Measurements from ENCODE around the gene ZNF93. TPM values are rescaled to one million over a fixed set of nuclear protein-coding genes. Genes with fewer than 3 reads are reported as not detected.
A peak's percentile ranks its signal among the peaks of the same experiment; 100 is the strongest.
"Not testable (repeated sequence)": the region's sequence is repeated elsewhere in the genome, so short reads cannot be mapped to it uniquely, and the experiment has no call there.

Gene ZNF93
- total RNA-seq, 1 experiment from 2014 or later, result 34.8 TPM

DNA sequence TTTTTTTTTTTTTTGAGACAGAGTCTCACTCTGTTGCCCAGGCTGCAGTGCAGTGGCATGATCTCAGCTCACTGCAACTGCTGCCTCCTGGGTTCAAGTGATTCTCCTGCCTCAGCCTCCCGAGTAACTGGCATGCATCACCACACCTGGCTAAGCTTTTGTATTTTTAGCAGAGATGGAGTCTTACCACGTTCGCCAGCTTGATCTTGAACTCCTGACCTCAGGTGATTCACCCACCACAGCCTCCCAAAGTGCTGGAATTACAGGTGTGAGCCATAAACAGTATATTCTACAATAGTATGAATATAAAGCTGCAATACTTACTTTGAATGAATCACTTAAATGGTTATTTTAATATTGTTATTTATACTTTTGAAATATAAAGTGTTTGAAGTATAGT, 6.8 kb downstream of the ZNF93 start:
- H3K36me3 ChIP-seq, result peaks cover 71% of the 10 kb centered on the region
- not testable (repeated sequence) for H3K27ac ChIP-seq, H3K4me3 ChIP-seq, DNase-seq, H3K27me3 ChIP-seq, H3K4me1 ChIP-seq
- peaks cover 35% of the 10 kb centered on the region for H3K9me3 ChIP-seq (replicated peaks)

DNA sequence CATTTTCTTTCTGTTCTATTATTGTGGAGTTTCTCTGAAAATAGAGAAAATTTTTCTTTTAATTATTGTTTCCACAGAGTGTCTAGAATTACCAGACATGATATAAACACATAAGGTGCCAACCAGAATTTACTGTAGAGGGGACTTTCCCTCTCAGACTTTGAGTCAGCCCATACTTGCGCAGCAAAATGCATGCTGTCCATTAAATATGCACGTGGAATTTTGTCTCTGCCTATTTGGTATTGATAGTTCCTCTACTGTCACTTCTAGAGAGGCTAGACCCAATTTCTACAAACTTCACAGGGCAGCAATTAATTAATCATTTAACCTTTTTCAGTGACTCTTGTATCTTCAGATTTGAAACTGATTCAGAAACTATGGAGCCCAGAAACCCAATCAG, 8.9 kb downstream of the ZNF93 start:
- H3K27ac ChIP-seq, result no peak overlapping the region
- no peak overlapping the region for H3K4me3 ChIP-seq
- DNase-seq, result no peak

DNA sequence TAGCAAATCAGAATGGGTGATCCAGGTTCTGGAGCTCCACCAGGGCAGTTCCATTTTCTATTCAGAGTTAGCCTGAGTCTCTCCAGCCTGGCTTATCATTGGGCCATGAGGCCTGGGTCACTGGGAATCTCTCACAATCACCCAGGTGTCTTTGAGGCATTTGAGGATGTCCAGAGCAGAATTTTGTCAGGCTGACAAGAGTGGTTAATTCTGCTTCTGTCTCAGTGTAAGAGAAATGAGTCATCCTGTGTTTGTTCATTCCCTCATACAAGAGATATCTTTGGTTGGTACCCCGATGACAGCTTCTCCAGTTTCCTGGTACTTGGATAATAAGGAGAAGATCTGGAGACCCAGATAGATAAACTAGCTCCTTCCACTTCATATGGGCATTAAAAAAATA, 10.4 kb downstream of the ZNF93 start:
- H3K4me3 ChIP-seq, result no peak overlapping the region
- H3K9me3 ChIP-seq (replicated peaks), result peaks cover 33% of the 10 kb centered on the region
- no peak overlapping the region for H3K27ac ChIP-seq
- no peak for DNase-seq
- H3K36me3 ChIP-seq, result peaks cover 80% of the 10 kb centered on the region
- no peaks in the 10 kb centered on the region for H3K27me3 ChIP-seq
- H3K4me1 ChIP-seq, result no peaks in the 10 kb centered on the region

More for the DNA sequence above, 8.9 kb downstream of the ZNF93 start:
- Histone ChIP-seq H3K36me3 (peaks cover 72% of the 10 kb centered on the region), H3K27me3 (no peaks in the 10 kb centered on the region), H3K9me3 (replicated peaks) (peaks cover 32% of the 10 kb centered on the region), H3K4me1 (no peaks in the 10 kb centered on the region)

GRCh38 chr19:19914596-19914995, 13.8 kb downstream of the ZNF93 start:
- no peak overlapping the region for H3K27ac ChIP-seq
- DNase-seq, result no peak

GRCh38 chr19:19930417-19930816, 29.7 kb downstream of the ZNF93 start:
- not testable (repeated sequence) for H3K27ac ChIP-seq, H3K4me3 ChIP-seq, H3K4me1 ChIP-seq, H3K27me3 ChIP-seq
- H3K36me3 ChIP-seq, result peaks cover 96% of the 10 kb centered on the region
- peak; percentile 19 to 26 for DNase-seq
- peaks cover 52% of the 10 kb centered on the region for H3K9me3 ChIP-seq (replicated peaks)

More at GRCh38 chr19:19914596-19914995, 13.8 kb downstream of the ZNF93 start:
- Histone ChIP-seq H3K4me1 (no peaks in the 10 kb centered on the region), H3K27me3 (no peaks in the 10 kb centered on the region), H3K9me3 (replicated peaks) (peaks cover 29% of the 10 kb centered on the region), H3K36me3 (peaks cover 79% of the 10 kb centered on the region), H3K4me3 (no peak overlapping the region)

- not testable (repeated sequence) for H3K27ac ChIP-seq, H3K27me3 ChIP-seq, H3K4me1 ChIP-seq, DNase-seq, H3K4me3 ChIP-seq
- Histone ChIP-seq H3K9me3 (replicated peaks) (peaks cover 54% of the 10 kb centered on the region), H3K36me3 (peaks cover 66% of the 10 kb centered on the region)
These were observed 32.9 kb downstream of the ZNF93 start for GRCh38 chr19:19933432-19934314.

DNA sequence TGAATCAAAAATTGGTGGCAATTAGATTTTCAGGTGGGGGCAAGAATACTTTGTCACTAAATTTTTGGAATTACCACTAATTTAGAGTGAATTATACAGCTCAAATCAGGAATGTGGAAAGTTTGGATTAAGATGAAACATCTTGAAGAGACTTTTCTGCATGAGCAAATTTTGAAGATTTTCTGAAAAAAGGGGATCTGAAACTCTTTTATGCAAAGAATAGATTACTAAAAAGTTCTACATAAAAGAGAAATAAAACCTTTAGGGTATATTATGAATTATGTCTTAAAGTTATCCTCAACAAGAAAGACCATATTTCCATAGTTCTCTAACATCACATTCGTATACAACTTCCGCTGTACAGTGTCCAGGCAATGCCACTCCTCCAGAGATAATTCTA, 36.7 kb downstream of the ZNF93 start:
- Histone ChIP-seq H3K4me3 (no peak overlapping the region), H3K27ac (no peak overlapping the region), H3K9me3 (replicated peaks) (peaks cover 31% of the 10 kb centered on the region), H3K27me3 (no peaks in the 10 kb centered on the region), H3K4me1 (no peaks in the 10 kb centered on the region), H3K36me3 (peaks cover 33% of the 10 kb centered on the region)
- no peak for DNase-seq

DNA sequence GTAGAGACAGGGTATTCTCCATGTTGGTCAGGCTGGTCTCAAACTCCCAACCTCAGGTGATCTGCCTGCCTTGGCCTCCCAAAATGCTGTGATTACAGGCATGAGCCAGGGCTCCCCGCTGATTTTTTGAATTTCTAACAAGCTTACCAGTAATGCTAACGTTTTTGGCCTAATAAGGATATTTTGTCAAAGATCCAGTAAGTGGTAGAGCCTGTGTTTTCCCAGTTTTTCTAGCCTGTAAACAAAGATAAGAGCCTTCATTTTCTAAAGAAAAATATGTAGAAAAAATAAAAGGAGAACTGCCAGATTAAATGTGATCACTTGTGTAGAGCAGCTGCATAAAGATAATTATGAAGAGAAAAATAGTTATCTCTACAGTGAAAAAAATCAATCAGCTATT, 37.7 kb downstream of the ZNF93 start:
- Histone ChIP-seq H3K27ac (no peak overlapping the region), H3K4me3 (no peak overlapping the region), H3K36me3 (peaks cover 22% of the 10 kb centered on the region), H3K9me3 (replicated peaks) (peaks cover 26% of the 10 kb centered on the region), H3K4me1 (no peaks in the 10 kb centered on the region), H3K27me3 (no peaks in the 10 kb centered on the region)
- no peak for DNase-seq

GRCh38 chr19:19943848-19944582, 43.3 kb downstream of the ZNF93 start:
- H3K27ac ChIP-seq, result no peak overlapping the region
- no peaks in the 10 kb centered on the region for H3K4me1 ChIP-seq
- H3K9me3 ChIP-seq (replicated peaks), result 0 out of 2 replicates have a peak, but pooled peaks cover 2% of the 10 kb centered on the region
- no peak for DNase-seq
- no peaks in the 10 kb centered on the region for H3K36me3 ChIP-seq
- H3K27me3 ChIP-seq, result no peaks in the 10 kb centered on the region
- H3K4me3 ChIP-seq, result no peak overlapping the region

GRCh38 chr19:19944583-19944880, 43.8 kb downstream of the ZNF93 start:
- no peak for DNase-seq
- H3K9me3 ChIP-seq (replicated peaks), result 0 out of 2 replicates have a peak, but pooled peaks cover 2% of the 10 kb centered on the region
- no peak overlapping the region for H3K4me3 ChIP-seq
- no peaks in the 10 kb centered on the region for H3K36me3 ChIP-seq
- H3K27me3 ChIP-seq, result no peaks in the 10 kb centered on the region
- H3K27ac ChIP-seq, result no peak overlapping the region
- no peaks in the 10 kb centered on the region for H3K4me1 ChIP-seq

DNA sequence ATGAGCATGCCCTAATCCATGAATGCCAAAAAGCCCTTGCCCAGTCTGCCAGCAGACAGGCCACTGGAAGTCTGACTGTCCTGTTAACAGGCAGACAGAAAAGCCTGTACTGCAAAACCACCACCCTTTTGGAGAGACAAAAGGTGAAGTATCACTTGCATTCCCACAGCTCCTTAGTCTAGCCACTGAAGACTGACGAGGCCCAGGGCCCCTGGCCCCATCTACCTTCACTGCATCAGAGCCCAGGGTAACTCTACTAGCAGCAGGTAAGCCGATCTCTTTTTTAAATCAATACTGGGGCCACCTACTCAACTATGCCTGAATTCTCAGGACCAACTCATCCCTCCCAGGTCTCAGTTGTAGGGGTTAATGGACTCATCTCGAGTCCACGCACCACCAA, 45.5 kb downstream of the ZNF93 start:
- Histone ChIP-seq H3K4me1 (no peaks in the 10 kb centered on the region), H3K27me3 (no peaks in the 10 kb centered on the region), H3K36me3 (no peaks in the 10 kb centered on the region), H3K4me3 (no peak overlapping the region), H3K9me3 (replicated peaks) (0 out of 2 replicates have a peak, but pooled peaks cover 2% of the 10 kb centered on the region), H3K27ac (no peak overlapping the region)
- no peak for DNase-seq

DNA sequence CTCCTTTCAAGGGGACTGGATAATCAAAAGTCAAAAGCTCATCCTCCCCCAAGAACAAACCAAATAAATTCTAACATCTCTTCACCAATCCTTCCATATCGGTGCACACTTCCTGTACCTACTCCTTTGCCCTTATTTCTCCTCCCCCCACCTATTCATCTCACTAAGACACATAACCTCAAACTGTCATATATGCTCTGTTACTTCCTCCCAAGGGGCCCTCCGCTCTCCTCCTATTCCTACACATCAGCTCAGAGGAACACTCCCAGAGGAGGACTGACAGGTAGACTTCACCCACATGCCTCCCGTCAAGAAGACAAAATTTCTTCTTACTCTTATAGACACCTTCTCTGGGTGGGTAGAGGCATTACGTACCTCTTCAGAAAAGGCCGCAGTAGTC, 48.1 kb downstream of the ZNF93 start:
- no peak overlapping the region for H3K27ac ChIP-seq
- H3K4me1 ChIP-seq, result no peaks in the 10 kb centered on the region
- no peak overlapping the region for H3K4me3 ChIP-seq
- no peaks in the 10 kb centered on the region for H3K36me3 ChIP-seq
- DNase-seq, result no peak
- H3K9me3 ChIP-seq (replicated peaks), result 0 out of 2 replicates have a peak, but pooled peaks cover 2% of the 10 kb centered on the region
- no peaks in the 10 kb centered on the region for H3K27me3 ChIP-seq

GRCh38 chr19:19955208-19955607, 54.5 kb downstream of the ZNF93 start:
- Histone ChIP-seq H3K4me3 (no peak overlapping the region), H3K9me3 (replicated peaks) (no peaks in the 10 kb centered on the region), H3K4me1 (no peaks in the 10 kb centered on the region), H3K36me3 (no peaks in the 10 kb centered on the region), H3K27me3 (no peaks in the 10 kb centered on the region), H3K27ac (no peak overlapping the region)
- no peak for DNase-seq

DNA sequence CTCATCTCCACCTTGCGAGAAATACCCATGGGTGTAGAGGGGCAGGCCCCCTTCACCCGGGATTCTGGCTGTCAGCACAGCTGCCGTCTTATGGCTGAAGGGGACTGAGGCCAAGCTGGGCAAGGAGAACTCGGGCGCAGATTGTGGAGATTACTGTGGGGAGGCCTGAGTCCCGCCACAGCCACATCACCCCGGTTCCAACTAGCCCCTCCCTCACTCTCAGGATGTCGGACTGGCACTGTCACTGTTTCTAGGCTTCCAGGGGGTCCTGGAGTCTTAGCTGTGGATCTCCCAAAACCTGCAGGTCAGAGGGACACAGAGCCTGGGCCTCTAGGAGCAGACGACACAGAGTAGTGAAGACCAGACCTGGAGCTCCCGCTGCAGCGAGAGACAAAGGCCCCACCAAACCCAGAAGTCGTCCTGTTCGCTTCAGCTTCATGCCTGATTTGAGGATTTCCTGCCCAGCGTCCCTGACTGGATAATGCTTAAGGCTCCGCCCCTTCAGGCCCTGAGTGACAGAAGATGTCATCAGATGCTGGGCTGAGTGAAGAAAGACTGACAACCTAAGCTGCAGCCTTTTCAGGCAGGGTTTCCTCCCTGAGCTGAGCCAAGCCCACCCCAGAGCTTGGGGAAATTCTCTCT, 55.8 kb downstream of the ZNF93 start:
- Histone ChIP-seq H3K36me3 (no peaks in the 10 kb centered on the region), H3K4me3 (no peak overlapping the region), H3K27ac (no peak overlapping the region), H3K9me3 (replicated peaks) (no peaks in the 10 kb centered on the region), H3K4me1 (no peaks in the 10 kb centered on the region), H3K27me3 (no peaks in the 10 kb centered on the region)
- DNase-seq, result peak in 1 of 2 experiments; percentile 26

- H3K4me3 ChIP-seq; H3K27me3 ChIP-seq; H3K36me3 ChIP-seq; DNase-seq; H3K9me3 ChIP-seq (replicated peaks); H3K4me1 ChIP-seq; H3K27ac ChIP-seq: not testable (repeated sequence)
These were observed 57.0 kb downstream of the ZNF93 start for GRCh38 chr19:19957766-19958165.

All from SJCRH30 (cell line).